Measurements from ENCODE around the gene TEX44. TPM values are rescaled to one million over a fixed set of nuclear protein-coding genes. Genes with fewer than 3 reads are reported as not detected.

TEX44 gene
- total and polyA plus RNA-seq, 9 of the 15 experiments (the other 6 are each of a cell fraction or from before 2014, with no cell fraction given) = not detected

DNA sequence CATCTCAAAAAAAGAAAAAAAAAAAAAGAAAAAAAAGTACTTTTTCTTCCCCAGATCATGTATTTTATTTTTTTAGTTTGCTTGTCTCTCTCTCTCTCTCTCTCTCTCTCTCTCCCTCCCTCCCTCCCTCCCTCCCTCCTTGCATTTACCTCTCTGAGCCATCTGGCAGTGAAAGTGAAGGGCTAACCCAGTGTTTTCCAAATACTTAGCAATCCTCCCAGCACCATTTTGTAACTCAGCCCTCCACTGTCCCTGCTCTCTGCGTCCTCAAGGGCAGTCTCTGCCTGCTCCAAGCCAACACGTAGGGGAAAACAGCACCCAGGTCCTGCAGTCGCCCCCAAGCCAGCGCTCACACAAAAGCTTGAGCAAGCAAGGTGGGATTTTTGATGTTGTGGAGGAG is 19.6 kb upstream of the TEX44 start:
- WGBS (ENCODE audit: insufficient coverage, low coverage, missing lambda C conversion rate) = 5% methylated on average over 4 of the region's 4 CpGs
- Histone ChIP-seq H2AFZ (ENCODE audit: low read depth, low read length) (no peak overlapping the region), H3K36me3 (ENCODE audit: control insufficient read depth, insufficient read depth, low read length) (no peaks in the 10 kb centered on the region), H3K79me2 (ENCODE audit: control insufficient read depth, insufficient read depth, low read length) (no peaks in the 10 kb centered on the region), H3K4me2 (ENCODE audit: insufficient read depth, low read length) (no peak overlapping the region), H3K4me3 (no peak overlapping the region), H4K20me1 (replicated peaks; ENCODE audit: control insufficient read depth, insufficient read depth, low read length) (no peaks in the 10 kb centered on the region), H3K9me3 (replicated peaks; ENCODE audit: control insufficient read depth, insufficient read depth, low read depth, low read length) (no peaks in the 10 kb centered on the region), H3K27me3 (ENCODE audit: control insufficient read depth in 2 of 2, insufficient read depth in 2 of 2, low read length in 2 of 2) (peaks cover 0 to 14% of the 10 kb centered on the region in 2 experiments; a peak in 3 of 5 replicates), H3K27ac (ENCODE audit: extremely low read depth, low read depth, low read length) (no peak overlapping the region), H3K4me1 (replicated peaks in 1 of 2; ENCODE audit: control insufficient read depth in 2 of 2, insufficient read depth in 2 of 2, low read length in 2 of 2) (no peaks in the 10 kb centered on the region; a peak in 1 of 5 replicates), H3K9ac (ENCODE audit: insufficient read depth in 1 of 2, low read depth in 2 of 2, low read length in 2 of 2) (no peak overlapping the region), H3K9me1 (ENCODE audit: control insufficient read depth, insufficient read depth, low read length) (no peaks in the 10 kb centered on the region)
- in situ Hi-C loops (cut with MboI) = no loop called here
- no peak for DNase-seq (ENCODE audit: extremely low read depth in 1 of 4, low spot score in 3 of 4)
- intact Hi-C loops (cut with micrococcal nuclease) = no loop called here
- no TSS peak for BruUV-seq (replicated peaks)
- no peak for ATAC-seq
- POLR2A ChIA-PET = no interaction called here
- CTCF ChIA-PET (ENCODE audit: low intra/inter-chr PET ratio) = no interaction called here
- no peak for FAIRE-seq
- TF ChIP-seq XRCC4 (IDR thresholded peaks at IDR 0.05; ENCODE audit: extremely low read depth, insufficient read depth, insufficient read length) = no peak
- TF ChIP-seq, protein P1, sequence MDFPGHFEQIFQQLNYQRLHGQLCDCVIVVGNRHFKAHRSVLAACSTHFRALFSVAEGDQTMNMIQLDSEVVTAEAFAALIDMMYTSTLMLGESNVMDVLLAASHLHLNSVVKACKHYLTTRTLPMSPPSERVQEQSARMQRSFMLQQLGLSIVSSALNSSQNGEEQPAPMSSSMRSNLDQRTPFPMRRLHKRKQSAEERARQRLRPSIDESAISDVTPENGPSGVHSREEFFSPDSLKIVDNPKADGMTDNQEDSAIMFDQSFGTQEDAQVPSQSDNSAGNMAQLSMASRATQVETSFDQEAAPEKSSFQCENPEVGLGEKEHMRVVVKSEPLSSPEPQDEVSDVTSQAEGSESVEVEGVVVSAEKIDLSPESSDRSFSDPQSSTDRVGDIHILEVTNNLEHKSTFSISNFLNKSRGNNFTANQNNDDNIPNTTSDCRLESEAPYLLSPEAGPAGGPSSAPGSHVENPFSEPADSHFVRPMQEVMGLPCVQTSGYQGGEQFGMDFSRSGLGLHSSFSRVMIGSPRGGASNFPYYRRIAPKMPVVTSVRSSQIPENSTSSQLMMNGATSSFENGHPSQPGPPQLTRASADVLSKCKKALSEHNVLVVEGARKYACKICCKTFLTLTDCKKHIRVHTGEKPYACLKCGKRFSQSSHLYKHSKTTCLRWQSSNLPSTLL (IDR thresholded peaks at IDR 0.05) = no peak
- TF ChIP-seq, protein P2, sequence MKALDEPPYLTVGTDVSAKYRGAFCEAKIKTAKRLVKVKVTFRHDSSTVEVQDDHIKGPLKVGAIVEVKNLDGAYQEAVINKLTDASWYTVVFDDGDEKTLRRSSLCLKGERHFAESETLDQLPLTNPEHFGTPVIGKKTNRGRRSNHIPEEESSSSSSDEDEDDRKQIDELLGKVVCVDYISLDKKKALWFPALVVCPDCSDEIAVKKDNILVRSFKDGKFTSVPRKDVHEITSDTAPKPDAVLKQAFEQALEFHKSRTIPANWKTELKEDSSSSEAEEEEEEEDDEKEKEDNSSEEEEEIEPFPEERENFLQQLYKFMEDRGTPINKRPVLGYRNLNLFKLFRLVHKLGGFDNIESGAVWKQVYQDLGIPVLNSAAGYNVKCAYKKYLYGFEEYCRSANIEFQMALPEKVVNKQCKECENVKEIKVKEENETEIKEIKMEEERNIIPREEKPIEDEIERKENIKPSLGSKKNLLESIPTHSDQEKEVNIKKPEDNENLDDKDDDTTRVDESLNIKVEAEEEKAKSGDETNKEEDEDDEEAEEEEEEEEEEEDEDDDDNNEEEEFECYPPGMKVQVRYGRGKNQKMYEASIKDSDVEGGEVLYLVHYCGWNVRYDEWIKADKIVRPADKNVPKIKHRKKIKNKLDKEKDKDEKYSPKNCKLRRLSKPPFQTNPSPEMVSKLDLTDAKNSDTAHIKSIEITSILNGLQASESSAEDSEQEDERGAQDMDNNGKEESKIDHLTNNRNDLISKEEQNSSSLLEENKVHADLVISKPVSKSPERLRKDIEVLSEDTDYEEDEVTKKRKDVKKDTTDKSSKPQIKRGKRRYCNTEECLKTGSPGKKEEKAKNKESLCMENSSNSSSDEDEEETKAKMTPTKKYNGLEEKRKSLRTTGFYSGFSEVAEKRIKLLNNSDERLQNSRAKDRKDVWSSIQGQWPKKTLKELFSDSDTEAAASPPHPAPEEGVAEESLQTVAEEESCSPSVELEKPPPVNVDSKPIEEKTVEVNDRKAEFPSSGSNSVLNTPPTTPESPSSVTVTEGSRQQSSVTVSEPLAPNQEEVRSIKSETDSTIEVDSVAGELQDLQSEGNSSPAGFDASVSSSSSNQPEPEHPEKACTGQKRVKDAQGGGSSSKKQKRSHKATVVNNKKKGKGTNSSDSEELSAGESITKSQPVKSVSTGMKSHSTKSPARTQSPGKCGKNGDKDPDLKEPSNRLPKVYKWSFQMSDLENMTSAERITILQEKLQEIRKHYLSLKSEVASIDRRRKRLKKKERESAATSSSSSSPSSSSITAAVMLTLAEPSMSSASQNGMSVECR (CRISPR knock-in tag; IDR thresholded peaks at IDR 0.05) = no peak
- TF ChIP-seq TBL1XR1 (IDR thresholded peaks at IDR 0.05; ENCODE audit: low read length in 2 of 2) = no peak
- no peak for TF ChIP-seq CHD4 (IDR thresholded peaks at IDR 0.05; ENCODE audit: insufficient read depth, insufficient replicate concordance, low read depth, low read length, poor library complexity, severe bottlenecking)
- TF ChIP-seq MAFG (tag; conservative IDR thresholded peaks at IDR 0.05) = no peak
- TF ChIP-seq ZC3H4 (CRISPR knock-in tag; IDR thresholded peaks at IDR 0.05; ENCODE audit: borderline replicate concordance) = no peak
- TF ChIP-seq ASH1L (IDR thresholded peaks at IDR 0.05; ENCODE audit: borderline replicate concordance, low read depth, partially characterized antibody) = no peak
- TF ChIP-seq, protein P3, sequence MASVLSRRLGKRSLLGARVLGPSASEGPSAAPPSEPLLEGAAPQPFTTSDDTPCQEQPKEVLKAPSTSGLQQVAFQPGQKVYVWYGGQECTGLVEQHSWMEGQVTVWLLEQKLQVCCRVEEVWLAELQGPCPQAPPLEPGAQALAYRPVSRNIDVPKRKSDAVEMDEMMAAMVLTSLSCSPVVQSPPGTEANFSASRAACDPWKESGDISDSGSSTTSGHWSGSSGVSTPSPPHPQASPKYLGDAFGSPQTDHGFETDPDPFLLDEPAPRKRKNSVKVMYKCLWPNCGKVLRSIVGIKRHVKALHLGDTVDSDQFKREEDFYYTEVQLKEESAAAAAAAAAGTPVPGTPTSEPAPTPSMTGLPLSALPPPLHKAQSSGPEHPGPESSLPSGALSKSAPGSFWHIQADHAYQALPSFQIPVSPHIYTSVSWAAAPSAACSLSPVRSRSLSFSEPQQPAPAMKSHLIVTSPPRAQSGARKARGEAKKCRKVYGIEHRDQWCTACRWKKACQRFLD (CRISPR knock-in tag; IDR thresholded peaks at IDR 0.05) = no peak
- no peak for TF ChIP-seq ZNF224 (CRISPR knock-in tag; IDR thresholded peaks at IDR 0.05)
- no peak for TF ChIP-seq FIP1L1 (IDR thresholded peaks at IDR 0.05; ENCODE audit: low read depth, low read length, poor library complexity, severe bottlenecking)
- TF ChIP-seq KLF10 (CRISPR knock-in tag; IDR thresholded peaks at IDR 0.05) = no peak
